H9 (cell line): ENCODE data around the gene TMPRSS7. TPM values are rescaled to one million over a fixed set of nuclear protein-coding genes. Genes with fewer than 3 reads are reported as not detected.

ENCODE experiments used
- DNase-seq: peaks from one replicate; pipeline ENCODE4 v3.0.0-alpha.2; 2017
- H2AFZ ChIP-seq: one replicate; pipeline ENCODE4 v1.6.1; 2013; ENCODE audit warnings: mild to moderate bottlenecking, low read length, control low read depth, moderate library complexity
- H2AK5ac ChIP-seq: 2 replicates; pipeline ENCODE4 v1.6.1; 2013; ENCODE audit warnings: low read length, control low read depth, mixed read lengths; ENCODE audit not compliant: insufficient read length
- H2BK120ac ChIP-seq: one replicate; pipeline ENCODE4 v1.6.1; 2013; ENCODE audit warnings: low read depth, mild to moderate bottlenecking, low read length, control low read depth, inconsistent platforms; ENCODE audit not compliant: poor library complexity, severe bottlenecking
- H2BK12ac ChIP-seq: 2 replicates; pipeline ENCODE4 v1.6.1; 2013; ENCODE audit warnings: low read length, control low read depth, mixed read lengths, low read depth; ENCODE audit not compliant: insufficient read length
- H2BK15ac ChIP-seq: 2 replicates; pipeline ENCODE4 v1.6.1; 2013; ENCODE audit warnings: low read depth, low read length, control low read depth
- H2BK20ac ChIP-seq: one replicate; pipeline ENCODE4 v1.6.1; 2013; ENCODE audit warnings: low read depth, mild to moderate bottlenecking, low read length, control low read depth, inconsistent platforms; ENCODE audit not compliant: poor library complexity, severe bottlenecking
- H2BK5ac ChIP-seq: 2 replicates; pipeline ENCODE4 v1.6.1; 2013; ENCODE audit warnings: low read length, control low read depth, mixed read lengths; ENCODE audit not compliant: insufficient read length
- H3K14ac ChIP-seq: 2 replicates; pipeline ENCODE4 v1.6.1; 2013; ENCODE audit warnings: low read length, control low read depth; ENCODE audit not compliant: insufficient read depth
- H3K18ac ChIP-seq: 2 replicates; pipeline ENCODE4 v1.6.1; 2013; ENCODE audit warnings: low read depth, mild to moderate bottlenecking, mixed read lengths, low read length, control low read depth; ENCODE audit not compliant: insufficient read length
- H3K23ac ChIP-seq: 2 replicates; pipeline ENCODE4 v1.6.1; 2013; ENCODE audit warnings: low read length, control low read depth, mixed read lengths, low read depth; ENCODE audit not compliant: insufficient read length
- H3K23me2 ChIP-seq: 2 replicates; pipeline ENCODE4 v1.6.1; 2013; ENCODE audit warnings: low read depth, mild to moderate bottlenecking, mixed read lengths, low read length, control low read depth; ENCODE audit not compliant: insufficient read length, poor library complexity, severe bottlenecking
- H3K27ac ChIP-seq: 2 replicates; pipeline ENCODE4 v1.5.1; 2013; ENCODE audit warnings: low read length, control low read depth, mixed read lengths, low read depth; ENCODE audit not compliant: insufficient read length
- H3K27me3 ChIP-seq: 2 replicates; pipeline ENCODE4 v1.6.1; 2013; ENCODE audit warnings: low read length, control low read depth, inconsistent platforms; ENCODE audit not compliant: insufficient read depth
- H3K4ac ChIP-seq: 2 replicates; pipeline ENCODE4 v1.6.1; 2013; ENCODE audit warnings: low read depth, mild to moderate bottlenecking, control low read depth, inconsistent platforms, low read length, moderate library complexity
- H3K4me1 ChIP-seq: 2 replicates; pipeline ENCODE4 v1.6.1; 2013; ENCODE audit warnings: low read length, control low read depth, inconsistent platforms; ENCODE audit not compliant: insufficient read depth
- H3K4me2 ChIP-seq: 2 replicates; pipeline ENCODE4 v1.6.1; 2013; ENCODE audit warnings: low read length, control low read depth, mixed read lengths; ENCODE audit not compliant: insufficient read length, insufficient read depth
- H3K56ac ChIP-seq: 2 replicates; pipeline ENCODE4 v1.6.1; 2013; ENCODE audit warnings: low read depth, mild to moderate bottlenecking, mixed read lengths, low read length, control low read depth; ENCODE audit not compliant: insufficient read length
- H3K79me1 ChIP-seq: 2 replicates; pipeline ENCODE4 v1.6.1; 2013; ENCODE audit warnings: low read depth, mild to moderate bottlenecking, moderate library complexity, low read length, control low read depth, inconsistent platforms; ENCODE audit not compliant: insufficient read depth, poor library complexity, severe bottlenecking
- H3K79me2 ChIP-seq: 2 replicates; pipeline ENCODE4 v1.6.1; 2013; ENCODE audit warnings: low read length, control low read depth, inconsistent platforms; ENCODE audit not compliant: insufficient read depth
- H3K9ac ChIP-seq: 2 replicates; pipeline ENCODE4 v1.6.1; 2013; ENCODE audit warnings: low read length, control low read depth, mixed read lengths; ENCODE audit not compliant: insufficient read length; ENCODE audit errors: extremely low read depth
- H3K9me3 ChIP-seq: one replicate; pipeline ENCODE4 v1.6.1; 2013; ENCODE audit warnings: low read depth, low read length, inconsistent platforms; ENCODE audit not compliant: control insufficient read depth
- H3T11ph ChIP-seq: one replicate; pipeline ENCODE4 v1.6.1; 2013; ENCODE audit warnings: mild to moderate bottlenecking, low read length, control low read depth, inconsistent platforms
- H4K20me1 ChIP-seq: one replicate; pipeline ENCODE4 v1.6.1; 2013; ENCODE audit not compliant: control insufficient read depth, insufficient read length, insufficient read depth
- H4K5ac ChIP-seq: 2 replicates; pipeline ENCODE4 v1.6.1; 2013; ENCODE audit warnings: low read depth, mild to moderate bottlenecking, mixed read lengths, low read length, control low read depth; ENCODE audit not compliant: insufficient read length
- H4K8ac ChIP-seq: replicated peaks from 2 replicates; pipeline ENCODE4 v1.6.1; 2013; ENCODE audit warnings: low read length, control low read depth, mixed read lengths, low read depth; ENCODE audit not compliant: insufficient read length
- H4K91ac ChIP-seq: 2 replicates; pipeline ENCODE4 v1.6.1; 2013; ENCODE audit warnings: low read depth, mild to moderate bottlenecking, moderate library complexity, mixed read lengths, low read length, control low read depth; ENCODE audit not compliant: insufficient read length
- H3K27ac Mint-ChIP-seq, 3 experiments: 2 replicates in 2 of 3; 3 replicates in 1 of 3; pipeline ENCODE4 v1.8.0; 2020 to 2021; ENCODE audit warnings: mixed read lengths in 3 of 3, mild to moderate bottlenecking in 1 of 3, moderate library complexity in 1 of 3
- H3K27me3 Mint-ChIP-seq: 2 replicates; pipeline ENCODE4 v1.8.0; 2021; ENCODE audit warnings: low read depth, mild to moderate bottlenecking, moderate library complexity, mixed read lengths
- H3K36me3 Mint-ChIP-seq, 3 experiments: 2 replicates in 2 of 3; 3 replicates in 1 of 3; pipeline ENCODE4 v1.8.0; 2020 to 2021; ENCODE audit warnings: low read depth in 3 of 3, mixed read lengths in 3 of 3; ENCODE audit not compliant: insufficient read depth in 1 of 3
- H3K4me1 Mint-ChIP-seq, 2 experiments: 2 replicates each; pipeline ENCODE4 v1.8.0; 2020; ENCODE audit warnings: mixed read lengths in 2 of 2
- H3K4me3 Mint-ChIP-seq, 2 experiments: 2 replicates in 1 of 2; 3 replicates in 1 of 2; pipeline ENCODE4 v1.8.0; 2020 to 2021; ENCODE audit warnings: mild to moderate bottlenecking in 2 of 2, mixed read lengths in 2 of 2, moderate library complexity in 1 of 2
- H3K9me3 Mint-ChIP-seq, 2 experiments: 2 replicates in 1 of 2; 3 replicates in 1 of 2; pipeline ENCODE4 v1.8.0; 2020; ENCODE audit warnings: mild to moderate bottlenecking in 2 of 2, mixed read lengths in 2 of 2, moderate library complexity in 1 of 2
- WGBS: extraction: QIAGEN DNeasy Blood & Tissue Kit; methylation state at CpG from one replicate; pipeline ENCODE4 v1.1.7; 2013; ENCODE audit warnings: missing lambda C conversion rate, low lambda C conversion rate, mixed read lengths; ENCODE audit not compliant: insufficient read length; ENCODE audit errors: extremely low coverage; 5-methylcytosine and 5-hydroxymethylcytosine counted together
- total RNA-seq: library from RNA; stranded (reverse); gene quantifications from 2 replicates; pipeline ENCODE4 v1.2.1, GENCODE V29; 2021
- TF ChIP-seq, protein P1 (sequence below): fragments of 200-600 bp; sonication (generic); conservative IDR thresholded peaks from 3 replicates; pipeline ENCODE4 v1.8.0; 2021; ENCODE audit warnings: antibody characterized with exemption, mild to moderate bottlenecking

The TMPRSS7 gene
- total RNA-seq, 1 experiment from 2014 or later, result not detected

- H3K4me3 Mint-ChIP-seq, result no peak overlapping the region
- no peak overlapping the region for H3K27ac Mint-ChIP-seq
- TF ChIP-seq, protein P1, sequence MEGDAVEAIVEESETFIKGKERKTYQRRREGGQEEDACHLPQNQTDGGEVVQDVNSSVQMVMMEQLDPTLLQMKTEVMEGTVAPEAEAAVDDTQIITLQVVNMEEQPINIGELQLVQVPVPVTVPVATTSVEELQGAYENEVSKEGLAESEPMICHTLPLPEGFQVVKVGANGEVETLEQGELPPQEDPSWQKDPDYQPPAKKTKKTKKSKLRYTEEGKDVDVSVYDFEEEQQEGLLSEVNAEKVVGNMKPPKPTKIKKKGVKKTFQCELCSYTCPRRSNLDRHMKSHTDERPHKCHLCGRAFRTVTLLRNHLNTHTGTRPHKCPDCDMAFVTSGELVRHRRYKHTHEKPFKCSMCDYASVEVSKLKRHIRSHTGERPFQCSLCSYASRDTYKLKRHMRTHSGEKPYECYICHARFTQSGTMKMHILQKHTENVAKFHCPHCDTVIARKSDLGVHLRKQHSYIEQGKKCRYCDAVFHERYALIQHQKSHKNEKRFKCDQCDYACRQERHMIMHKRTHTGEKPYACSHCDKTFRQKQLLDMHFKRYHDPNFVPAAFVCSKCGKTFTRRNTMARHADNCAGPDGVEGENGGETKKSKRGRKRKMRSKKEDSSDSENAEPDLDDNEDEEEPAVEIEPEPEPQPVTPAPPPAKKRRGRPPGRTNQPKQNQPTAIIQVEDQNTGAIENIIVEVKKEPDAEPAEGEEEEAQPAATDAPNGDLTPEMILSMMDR, result no peak
- no peak overlapping the region for H4K91ac ChIP-seq
- no peak overlapping the region for H2BK5ac ChIP-seq
- H2BK20ac ChIP-seq, result no peak overlapping the region
- no peak overlapping the region for H3K18ac ChIP-seq
- no peaks in the 10 kb centered on the region for H3K79me2 ChIP-seq
- H3T11ph ChIP-seq, result no peak overlapping the region
- H3K23me2 ChIP-seq, result no peaks in the 10 kb centered on the region
- H4K5ac ChIP-seq, result no peak overlapping the region
- H2BK12ac ChIP-seq, result no peak overlapping the region
- H3K4ac ChIP-seq, result no peak overlapping the region
- H2BK120ac ChIP-seq, result no peak overlapping the region
- H3K4me1 ChIP-seq, result no peaks in the 10 kb centered on the region
- H3K23ac ChIP-seq, result no peak overlapping the region
- peaks cover 17 to 27% of the 10 kb centered on the region in 2 experiments for H3K4me1 Mint-ChIP-seq
- no peaks in the 10 kb centered on the region for H3K27me3 Mint-ChIP-seq
- no peaks in the 10 kb centered on the region for H3K79me1 ChIP-seq
- H3K14ac ChIP-seq, result no peak overlapping the region
- H4K8ac ChIP-seq, result no peak overlapping the region
- H2AK5ac ChIP-seq, result no peak overlapping the region
- no peaks in the 10 kb centered on the region for H3K27me3 ChIP-seq
- H3K27ac ChIP-seq, result no peak overlapping the region
- H3K9me3 ChIP-seq, result no peaks in the 10 kb centered on the region
- no peak overlapping the region for H3K4me2 ChIP-seq
- H3K56ac ChIP-seq, result no peak overlapping the region
- no peak for DNase-seq
- no peak overlapping the region for H2BK15ac ChIP-seq
- no peaks in the 10 kb centered on the region for H4K20me1 ChIP-seq
- H2AFZ ChIP-seq, result no peak overlapping the region
- peaks cover 13 to 23% (median 14%) of the 10 kb centered on the region in 3 experiments for H3K36me3 Mint-ChIP-seq
- no CpG with 5 or more reads among the region's 3 CpGs for WGBS
- peaks cover 23 to 28% of the 10 kb centered on the region in 2 experiments for H3K9me3 Mint-ChIP-seq
- H3K9ac ChIP-seq, result no peak overlapping the region
Observed at GRCh38 chr3:112038863-112039262, 4.3 kb downstream of the TMPRSS7 start.
